GM21528 (cell line): ENCODE results near the gene CDYL2.

Source experiments
- ATAC-seq: cut with Tn5 transposase; IDR thresholded peaks from one replicate; pipeline ENCODE4 v1.9.1; 2021; ENCODE audit warnings: mild to moderate bottlenecking, moderate library complexity; ENCODE audit not compliant: unreplicated experiment, low FRiP score

The CDYL2 gene

DNA sequence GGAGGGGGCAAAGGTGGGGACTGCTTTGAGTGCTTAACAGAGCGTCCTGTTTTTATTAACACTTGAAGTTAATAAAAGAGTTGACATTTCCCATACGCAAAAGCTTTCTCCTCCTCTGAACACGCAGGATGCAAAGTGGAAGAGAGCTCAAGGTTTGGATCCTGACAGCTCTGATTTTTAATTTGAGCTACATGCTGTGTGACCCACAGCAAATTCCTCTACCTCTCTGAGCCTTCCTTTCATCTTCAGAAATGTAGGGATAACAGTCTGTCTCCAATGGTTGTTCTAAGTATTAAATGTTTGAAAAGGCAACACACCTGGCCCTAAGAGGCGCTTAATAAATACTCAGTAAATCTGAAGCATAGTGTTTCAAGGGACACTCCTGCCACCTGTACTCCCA, 93.0 kb downstream of the CDYL2 start:
- no peak for ATAC-seq

DNA sequence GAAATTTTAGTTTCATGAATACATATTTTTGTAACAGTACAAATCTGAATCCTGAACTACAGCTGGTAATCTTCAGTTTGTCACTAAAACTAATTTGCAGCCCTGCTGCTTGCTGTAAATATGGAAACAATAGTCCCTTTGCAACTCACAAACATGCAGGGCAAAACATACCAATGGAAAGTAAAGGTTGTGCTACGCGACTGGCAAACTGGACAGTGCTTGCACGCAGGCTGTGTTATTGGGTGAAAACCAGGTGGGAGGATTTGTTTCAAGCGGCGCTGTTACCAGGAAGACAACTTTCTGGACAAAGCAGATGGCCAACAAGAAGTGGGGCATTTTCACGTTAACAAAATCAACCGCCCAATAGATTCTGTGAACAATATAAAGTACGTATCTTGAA, 93.5 kb downstream of the CDYL2 start:
- no peak for ATAC-seq

DNA sequence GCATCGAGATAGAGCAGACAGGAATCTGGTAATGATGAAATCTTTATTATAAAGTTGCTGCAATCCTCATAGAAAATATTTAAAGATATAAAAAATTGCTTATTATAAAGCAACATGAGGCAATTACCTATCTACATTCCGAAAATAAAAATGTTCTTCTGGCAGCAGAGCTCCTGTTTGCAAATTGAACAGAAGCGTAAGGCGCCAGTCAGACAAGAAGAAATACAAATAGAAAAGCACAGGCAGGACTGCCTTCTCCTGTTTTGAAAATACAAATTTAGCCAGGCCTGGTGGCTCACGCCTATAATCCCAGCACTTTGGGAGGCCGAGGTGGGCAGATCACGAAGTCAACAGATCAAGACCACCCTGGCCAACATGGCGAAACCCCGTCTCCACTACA, 95.6 kb downstream of the CDYL2 start:
- no peak for ATAC-seq

DNA sequence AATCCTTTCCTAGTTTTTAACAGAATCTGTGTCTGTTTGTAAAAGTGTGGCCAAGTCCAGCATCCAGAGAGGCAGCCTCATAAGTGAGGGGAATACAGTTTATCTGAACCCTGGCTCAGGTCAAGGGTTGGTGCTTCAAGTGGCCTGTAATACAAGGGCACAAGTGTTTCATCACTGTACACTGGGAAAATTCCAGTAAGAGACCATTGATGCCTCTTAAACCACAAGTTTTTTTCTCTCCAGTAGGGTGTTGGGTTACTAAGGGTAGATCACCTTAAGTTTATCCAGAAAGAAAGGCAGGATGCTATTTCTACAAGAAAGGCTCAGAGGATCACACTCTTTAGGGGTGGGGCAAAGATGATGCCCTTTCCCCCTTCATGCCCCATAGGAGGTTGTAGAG, 96.7 kb downstream of the CDYL2 start:
- ATAC-seq = no peak

DNA sequence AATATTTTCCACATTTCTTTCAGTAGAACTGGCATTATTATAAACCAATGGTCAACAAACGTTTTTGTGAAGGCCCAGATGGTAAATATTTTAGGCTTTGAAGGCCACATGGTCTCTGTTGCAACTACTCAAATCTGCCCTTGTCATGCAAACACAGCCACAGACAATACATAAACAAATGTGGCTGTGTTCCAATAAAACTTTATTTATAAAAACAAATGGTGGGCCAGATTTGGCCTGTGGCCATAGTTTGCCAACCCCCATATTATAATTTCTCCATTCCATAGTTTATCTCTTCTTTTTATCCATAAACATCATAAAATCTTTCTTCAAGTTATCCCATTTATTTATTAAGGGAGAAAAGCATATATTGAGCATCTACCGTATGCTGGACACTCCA, 98.8 kb downstream of the CDYL2 start:
- ATAC-seq = no peak

DNA sequence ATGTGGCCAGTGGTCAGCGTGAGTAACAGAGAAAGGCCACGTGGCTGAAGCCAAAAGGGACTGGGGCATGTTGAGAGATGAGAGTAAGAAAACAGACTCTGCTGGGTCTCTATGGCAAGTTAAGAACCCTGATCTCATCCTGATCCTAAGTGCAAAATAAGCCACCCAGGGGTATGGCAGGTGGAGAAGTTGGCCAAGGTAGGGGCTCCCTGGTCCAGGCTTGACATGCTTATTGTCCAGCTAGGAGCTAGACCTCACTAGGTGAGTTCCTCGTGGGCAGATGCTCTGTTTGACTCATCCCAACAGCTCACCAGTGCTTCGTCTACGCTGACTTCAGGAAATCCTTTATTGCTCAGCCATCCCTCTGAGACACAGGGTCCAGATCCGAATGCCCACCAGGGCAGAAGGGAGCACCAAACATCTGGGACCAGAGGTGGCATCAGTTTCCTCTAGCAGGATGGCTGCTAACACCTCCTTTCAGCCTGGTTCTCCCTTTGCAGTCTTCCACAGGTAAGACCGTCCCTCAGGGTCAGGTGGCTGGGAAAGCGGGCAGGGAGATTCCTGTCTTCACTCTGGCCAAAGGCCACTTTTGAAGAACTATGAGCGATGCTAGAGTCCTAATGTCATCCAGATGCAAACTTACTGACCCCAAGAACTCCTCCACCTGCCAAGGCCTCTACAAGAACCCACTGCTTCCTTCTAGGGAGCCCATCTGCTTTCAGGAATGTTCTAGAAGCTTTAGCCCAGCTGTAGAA, 99.5 kb downstream of the CDYL2 start:
- no peak for ATAC-seq

DNA sequence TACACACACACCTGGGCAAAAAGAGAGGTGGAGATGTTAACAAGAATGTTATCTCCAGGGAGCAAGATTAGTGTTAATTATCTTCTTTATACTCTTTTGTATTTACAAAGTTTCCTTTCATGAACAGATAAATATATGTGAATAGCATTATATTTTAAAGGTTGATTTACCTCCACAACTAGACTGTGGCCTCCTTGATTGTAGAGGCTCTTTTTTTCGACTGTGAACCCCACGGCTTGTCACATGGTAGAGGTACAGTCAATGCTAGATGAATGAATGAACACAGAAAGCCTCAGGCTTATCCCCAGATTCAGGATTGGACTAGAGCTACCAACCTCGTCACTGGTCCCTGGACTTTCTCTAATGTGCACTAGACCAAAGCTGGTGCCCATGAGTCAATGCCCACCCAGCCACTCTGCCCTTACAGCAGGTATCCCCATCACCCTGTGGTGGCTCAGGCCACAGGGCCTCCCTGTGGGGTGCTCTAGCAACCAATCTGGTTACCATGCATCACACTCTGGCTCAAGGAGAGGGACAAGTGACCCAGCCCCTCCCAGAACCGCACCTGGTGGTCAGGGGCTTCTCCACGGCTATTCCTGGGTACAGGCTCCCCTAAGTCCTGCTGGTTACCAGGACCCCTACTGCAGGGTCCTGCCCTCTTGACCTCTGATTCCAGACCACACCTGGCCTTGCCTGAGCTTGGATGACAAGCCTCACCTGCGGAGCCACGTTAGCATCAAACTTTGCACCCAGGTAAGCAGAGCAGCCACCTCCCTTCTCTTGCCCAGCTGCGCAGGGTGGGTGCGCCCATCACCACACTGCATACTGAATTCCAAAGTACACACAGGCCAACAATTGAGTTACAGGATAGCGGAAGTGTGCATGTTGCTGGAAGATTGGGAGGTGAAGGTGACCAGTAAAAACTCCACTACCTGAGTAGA, 101.0 kb downstream of the CDYL2 start:
- ATAC-seq = no peak

DNA sequence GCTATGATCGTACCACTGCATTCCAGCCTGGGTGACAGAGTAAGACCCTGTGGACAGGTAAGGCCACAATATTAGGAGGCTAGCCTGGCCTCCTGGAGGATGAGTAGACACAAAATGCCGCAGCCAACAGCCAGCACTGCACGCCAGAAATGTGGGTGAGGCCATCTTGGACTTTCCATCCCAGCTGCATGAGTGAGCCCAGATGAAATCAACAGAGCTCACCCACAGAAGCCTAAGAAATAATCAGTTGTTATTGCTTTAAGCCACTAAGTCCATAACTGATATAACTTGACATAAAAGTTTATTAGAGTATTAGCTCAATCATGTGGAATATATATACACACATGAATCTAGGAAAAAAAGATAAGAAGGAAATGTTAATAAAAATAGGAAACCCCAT, 101.7 kb downstream of the CDYL2 start:
- no peak for ATAC-seq

DNA sequence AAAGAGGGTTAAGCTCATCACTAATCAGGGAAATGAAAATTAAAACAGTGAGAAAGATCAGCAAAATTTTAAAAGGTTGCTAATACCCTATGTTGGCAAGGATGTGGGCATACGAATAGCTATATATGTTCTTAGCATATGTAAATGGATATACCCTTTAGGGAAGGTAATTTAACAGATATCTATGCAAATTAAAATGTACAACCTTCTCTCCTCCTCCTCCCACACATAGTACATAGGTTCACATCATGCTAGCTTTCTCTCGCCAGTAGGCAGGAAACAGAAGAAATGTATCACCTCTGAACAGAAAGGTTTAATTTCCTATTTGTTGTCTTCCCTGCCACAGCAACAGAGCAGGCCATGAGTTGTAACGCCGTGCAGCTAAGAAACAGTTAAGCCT, 103.8 kb downstream of the CDYL2 start:
- ATAC-seq = no peak

DNA sequence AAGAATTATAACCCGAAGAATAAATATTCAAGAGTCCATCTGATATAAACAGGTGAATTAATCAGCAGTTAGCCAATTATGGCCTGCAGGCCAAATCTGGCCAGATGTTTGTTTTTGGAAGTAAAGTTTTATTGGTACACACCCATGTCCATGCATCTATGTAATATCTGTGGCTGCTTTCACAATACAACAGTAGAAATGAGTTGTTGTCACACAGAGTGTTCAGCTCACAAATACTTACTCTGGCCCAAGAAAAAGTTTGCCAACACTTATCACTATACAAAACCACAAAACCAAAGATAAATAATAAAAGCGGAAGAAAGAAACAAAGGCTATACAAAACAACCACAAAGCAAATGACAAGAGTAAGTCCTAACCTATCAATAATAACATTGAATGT, 109.4 kb downstream of the CDYL2 start:
- ATAC-seq = no peak

DNA sequence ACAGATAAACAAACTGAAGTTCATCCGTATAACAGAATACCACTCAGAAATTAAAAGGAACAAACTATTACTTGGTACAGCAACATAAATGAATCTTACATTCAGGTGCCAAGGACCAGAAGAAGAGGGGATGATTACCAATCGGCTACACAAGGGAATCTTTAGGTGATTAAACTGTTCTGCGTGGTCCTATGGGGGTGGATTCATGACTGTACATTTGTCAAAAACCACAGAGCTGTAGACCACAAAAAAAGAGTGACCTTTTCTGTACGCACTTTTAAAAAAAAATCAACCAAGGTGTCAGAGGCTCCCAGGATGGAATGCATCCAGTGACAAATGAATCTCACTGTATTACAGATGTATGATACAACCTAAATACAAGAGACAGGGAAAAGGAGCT, 110.8 kb downstream of the CDYL2 start:
- no peak for ATAC-seq

DNA sequence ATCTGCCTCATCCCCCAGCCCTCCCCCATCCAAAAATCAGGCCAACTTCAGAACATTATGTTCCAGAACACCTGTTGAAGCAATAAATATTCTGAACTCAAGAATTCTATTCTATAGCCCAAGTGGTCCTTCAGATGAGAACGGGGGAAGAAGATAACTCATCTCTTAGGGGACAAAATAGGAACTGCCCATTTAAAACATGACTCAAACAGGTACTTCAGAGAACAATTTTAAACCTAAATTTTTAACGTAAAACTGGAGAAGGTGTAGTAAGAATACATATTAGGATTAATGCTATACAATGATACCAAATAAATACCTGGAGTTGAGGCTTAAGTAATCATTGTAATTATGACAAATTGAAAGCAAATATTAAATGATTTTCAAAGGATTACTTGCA, 112.1 kb downstream of the CDYL2 start:
- ATAC-seq = no peak

DNA sequence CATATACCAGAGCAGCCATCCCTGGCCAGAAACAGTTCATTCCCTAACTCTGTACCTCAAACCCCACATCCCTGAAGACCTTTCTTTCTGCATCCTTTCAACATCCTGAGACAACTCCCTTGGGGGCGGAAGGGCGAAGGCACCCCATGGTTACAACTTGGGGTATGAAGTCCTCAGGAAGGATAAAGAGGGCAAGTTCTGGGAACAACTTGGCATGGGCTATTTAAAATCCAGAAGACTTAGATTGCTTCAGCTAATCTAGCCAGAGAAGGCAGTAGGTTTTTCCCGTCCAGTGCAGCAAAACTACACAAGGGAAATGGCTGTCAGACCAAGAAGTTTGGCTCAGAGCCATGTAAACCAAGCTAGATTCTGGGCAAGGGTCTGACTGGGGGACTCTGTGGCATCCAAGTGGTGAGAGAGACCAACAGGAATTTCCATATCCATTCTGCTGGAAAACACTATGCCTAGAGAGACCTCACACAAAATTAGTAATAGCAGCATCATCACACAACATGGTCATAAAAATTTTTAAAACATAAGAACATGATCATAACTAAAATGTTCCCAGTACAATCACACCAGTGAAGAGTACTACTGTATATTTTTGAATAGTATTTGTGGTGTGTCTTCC, 113.2 kb downstream of the CDYL2 start:
- no peak for ATAC-seq

DNA sequence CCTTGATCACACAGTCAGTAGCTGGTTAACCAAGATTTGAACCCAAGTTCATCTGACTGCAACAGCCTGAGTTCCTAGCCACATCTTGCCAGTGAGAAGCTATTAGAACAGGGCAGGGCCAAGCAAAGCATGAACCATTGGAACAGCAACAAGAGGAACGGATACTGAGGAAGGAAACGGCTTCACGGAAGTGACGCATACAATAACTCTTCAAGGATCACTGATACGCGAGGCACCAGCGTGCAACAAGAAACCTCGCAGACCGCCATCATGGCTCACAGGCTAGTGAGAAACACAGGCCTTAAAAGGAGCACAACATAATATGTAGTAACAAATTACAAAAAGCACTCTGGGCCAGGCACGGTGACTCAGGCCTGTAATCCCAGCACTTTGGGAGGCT, 114.9 kb downstream of the CDYL2 start:
- ATAC-seq = no peak

DNA sequence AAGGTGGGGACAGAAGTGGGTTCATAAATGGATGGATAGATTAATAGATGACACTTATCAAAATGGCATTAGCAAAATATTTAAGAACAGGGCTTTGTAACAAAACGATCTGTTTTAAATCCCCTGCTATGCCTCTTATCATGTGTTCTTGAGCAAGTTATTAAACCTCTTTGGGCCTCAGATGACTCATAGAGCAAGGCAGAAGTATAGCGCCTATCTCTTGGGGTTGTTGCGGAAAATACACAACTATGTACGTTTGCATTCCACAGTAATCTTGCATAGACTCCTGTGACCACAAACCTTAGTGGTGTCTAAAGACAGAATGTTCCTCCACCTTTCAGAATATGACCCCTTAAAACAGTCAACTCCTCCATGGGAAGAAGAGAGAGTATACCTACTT, 116.8 kb downstream of the CDYL2 start:
- ATAC-seq = no peak

DNA sequence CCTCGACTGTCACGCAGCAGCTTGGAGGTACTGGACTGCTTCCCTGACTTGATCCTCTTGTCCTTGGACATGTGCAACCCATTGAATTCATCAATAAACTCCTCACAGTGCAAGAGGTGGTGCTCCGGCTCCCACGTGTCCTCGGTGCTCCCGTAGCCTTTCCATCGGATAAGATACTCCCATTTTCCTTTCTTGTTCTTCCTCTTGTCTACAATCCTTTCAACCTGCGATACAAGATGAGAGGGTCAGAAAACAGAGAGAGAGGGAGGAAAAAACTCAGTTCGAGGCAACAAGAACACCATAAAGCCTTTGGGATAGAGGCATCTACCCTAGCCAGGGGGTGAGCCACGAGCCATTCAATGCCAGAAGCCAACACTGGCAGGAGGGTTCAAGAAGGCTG, 119.5 kb downstream of the CDYL2 start:
- ATAC-seq = no peak

DNA sequence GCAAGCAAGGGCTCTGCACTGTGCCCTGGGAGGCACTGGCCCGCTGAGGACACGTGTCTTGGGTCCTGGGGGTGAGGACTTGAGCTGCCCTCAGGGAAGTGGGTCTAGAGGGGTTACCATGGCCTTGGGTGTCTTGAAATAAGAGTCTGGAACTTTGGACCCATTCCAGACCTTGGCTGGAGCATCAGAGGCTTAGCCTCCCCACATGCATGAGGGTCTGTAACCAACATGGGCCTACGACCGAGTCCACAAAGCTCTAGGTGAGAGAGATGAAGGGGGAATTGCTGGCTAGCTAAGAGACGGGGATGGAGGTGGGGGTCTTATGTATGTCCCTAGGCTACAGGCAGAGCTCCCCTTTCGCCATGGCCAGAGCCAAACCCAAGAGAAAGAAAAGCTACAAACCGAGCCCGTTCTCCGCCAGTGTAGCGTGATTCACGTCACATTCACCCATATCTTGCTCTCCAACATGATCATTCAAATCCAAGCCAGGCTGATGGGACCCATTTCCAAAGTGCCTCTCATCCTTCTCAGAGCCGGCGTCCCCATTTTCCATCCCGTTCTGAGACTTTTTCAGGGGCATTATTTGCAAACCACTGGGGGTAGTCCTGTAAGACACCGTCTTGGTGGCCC, 120.1 kb downstream of the CDYL2 start:
- ATAC-seq = no peak

DNA sequence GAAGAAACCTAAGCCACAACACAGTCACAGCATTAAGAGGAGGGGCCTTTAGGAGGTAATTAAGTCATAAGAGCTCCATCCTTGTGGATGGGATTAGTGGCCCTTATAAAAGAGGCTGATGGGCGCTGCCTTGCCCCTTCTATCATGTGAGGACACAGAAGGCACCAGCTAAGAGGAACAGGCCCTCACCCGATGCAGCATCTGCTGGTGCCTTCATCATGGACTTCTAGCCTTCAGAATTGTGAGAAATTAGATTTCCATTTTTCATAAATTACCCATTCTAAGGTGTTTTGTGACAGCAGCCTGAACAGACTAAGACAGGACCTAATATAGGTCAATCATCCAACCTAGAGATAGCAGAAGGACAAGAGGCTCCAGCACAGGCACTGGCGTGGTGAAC, 120.8 kb downstream of the CDYL2 start:
- no peak for ATAC-seq

DNA sequence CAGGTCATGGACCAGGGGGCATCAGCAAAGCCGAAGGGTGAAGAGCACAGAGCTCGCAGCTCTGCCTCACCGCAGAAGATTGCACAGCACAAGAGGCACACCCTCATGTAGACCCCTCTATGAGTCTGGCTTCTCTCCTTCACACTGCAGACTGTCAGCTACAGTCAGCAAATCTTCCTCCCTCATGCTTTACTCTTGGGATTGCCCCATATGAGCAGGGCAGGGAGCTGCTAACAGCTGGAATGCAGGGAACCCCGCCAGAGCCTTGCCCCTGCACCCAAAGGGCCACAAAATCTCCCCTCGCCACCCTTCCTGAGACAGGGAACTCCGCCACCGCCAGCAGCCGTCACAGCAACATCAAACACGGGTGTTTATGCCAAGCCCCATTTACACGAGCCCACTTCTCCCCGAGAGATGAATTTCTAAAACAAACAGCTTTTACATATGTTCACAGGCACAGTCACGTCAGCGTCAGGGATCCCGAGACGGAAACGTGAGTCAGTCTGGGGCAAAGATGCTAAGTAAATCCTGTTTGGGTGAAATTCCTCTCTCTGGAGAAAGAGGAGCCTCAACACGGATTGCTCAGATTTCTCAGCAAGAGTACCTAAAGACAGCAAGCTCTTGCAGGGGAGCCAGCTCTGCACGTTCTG, 121.9 kb downstream of the CDYL2 start:
- ATAC-seq = no peak

DNA sequence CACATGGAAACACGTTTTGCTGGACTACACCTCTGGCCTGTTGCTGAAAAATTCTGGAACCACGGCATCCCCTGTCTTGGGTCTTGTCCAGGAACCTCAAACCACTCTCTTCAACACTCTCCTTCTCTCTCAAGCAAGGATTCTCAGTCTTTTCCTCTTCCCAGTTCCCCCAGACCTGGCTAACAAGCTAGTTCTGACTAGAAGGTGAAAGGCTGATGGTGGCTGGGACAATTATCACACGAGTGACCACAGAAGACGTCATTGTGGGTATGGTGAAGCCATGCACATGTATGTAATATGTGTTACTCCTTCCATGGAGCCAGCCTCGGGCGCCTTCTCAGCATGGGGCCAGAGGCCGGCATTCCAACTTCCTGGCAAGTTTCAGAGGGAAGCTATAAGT, 123.0 kb downstream of the CDYL2 start:
- no peak for ATAC-seq
